Measurements from ENCODE around the gene CERS1.

The CERS1 gene

GRCh38 chr19:18853755-18854427 lies 42.1 kb downstream of the CERS1 start:
- DNase-seq, result no peak

DNA sequence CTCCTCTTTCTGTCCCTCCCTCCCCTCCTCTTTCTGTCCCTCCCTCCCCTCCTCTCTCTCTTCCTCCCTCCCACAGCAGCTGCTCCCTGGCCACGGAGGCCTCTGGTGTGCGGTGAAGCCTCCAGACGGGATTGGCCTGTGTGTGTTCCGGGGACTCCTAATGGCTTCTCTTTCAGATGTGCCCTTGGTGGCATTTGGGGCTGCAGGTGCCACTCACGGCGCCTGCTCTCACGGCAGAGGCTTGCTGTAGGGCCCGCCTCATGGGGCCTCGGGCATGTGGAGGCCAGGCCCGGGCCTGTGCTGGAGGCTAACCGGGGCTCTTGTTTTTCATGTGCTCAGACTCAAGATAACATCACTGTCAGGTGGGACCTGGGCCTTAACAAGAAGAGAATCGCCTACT lies 43.3 kb downstream of the CERS1 start:
- DNase-seq, result no peak

- DNase-seq, result no peak
These were observed 44.2 kb downstream of the CERS1 start for GRCh38 chr19:18851673-18852325.

DNA sequence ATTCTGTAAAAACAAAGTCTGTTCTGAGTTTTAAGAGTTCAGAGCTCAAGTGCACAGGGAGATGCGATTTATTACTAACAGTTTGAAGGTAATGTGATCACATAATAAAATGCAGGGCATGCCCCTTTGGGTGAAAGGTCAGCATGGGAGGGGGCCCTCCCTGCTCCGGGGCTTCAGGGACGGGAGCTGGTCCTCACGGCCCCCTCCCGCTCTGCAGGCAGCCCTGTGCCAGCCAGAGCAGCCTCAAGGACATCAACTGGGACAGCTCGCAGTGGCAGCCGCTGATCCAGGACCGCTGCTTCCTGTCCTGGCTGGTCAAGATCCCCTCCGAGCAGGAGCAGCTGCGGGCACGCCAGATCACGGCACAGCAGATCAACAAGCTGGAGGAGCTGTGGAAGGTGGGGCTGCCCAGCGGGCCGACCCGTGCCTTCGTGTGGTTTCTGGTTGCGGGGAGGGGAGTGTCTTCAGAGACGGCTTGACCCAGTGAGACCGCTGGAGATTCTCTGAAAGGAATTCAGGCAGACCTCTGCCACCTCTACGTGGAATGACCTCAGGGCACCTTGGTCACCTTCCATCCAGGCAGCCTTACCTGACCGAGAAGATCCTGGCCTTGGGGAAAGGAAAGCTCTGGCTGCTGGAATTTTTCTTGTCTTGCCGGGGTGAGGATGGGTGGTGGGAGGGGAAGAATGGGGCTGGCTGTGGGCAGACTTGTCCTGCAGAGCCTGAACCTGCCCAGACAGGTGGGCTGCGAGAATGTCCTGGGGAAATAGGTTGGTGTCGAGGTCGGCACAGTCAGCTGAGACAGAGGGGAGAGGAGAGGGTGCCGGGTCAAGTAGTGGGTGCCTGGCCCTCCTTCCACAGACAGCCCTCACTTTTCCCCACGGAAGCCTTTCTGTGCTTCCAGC lies 45.2 kb downstream of the CERS1 start:
- DNase-seq, result no peak

- no peak for DNase-seq
These were observed 46.0 kb downstream of the CERS1 start for GRCh38 chr19:18849838-18850400.

- no peak for DNase-seq
These were observed 46.9 kb downstream of the CERS1 start for GRCh38 chr19:18848878-18849661.

DNA sequence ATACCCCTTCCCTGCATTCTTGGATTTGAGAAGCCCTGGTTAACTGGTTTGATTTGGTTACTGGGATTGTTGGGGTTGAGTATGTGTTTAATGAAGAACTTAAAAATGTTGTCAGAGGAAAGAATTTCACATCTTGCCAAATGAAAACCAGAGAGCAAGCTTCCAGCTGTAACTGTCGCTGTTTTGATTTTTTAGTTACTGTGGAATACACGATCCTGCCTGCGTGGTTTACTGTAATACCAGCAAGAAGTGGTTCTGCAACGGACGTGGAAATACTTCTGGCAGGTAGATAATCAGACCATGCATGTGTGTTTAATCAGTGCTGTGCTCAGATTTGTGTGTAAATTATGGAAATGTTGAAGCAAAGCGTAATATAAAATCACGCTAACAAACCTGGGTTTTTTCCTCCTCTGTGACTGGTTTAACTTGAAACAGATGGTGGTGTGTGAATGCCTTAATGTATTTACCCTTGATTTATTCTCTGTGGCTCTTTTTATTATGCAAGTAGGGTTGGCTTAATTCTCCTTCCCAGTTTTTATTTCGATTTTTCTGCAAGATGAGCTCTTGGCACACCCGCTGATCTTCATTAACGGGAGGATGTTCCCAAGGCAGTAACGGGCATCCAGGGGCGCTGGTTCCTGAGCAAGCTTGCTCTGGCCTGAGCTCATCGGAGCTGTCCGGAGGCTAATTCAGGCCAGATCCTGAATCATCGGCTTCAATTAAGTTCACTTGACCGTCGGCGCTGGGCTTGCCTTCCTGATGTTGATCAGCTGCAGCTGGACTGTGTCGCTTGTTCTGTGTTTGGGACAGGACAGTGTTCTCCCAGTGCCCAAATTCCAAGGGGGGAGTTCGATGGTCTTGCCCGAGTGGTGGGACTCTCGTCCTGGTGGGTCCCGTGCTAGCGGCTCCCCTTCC lies 48.2 kb downstream of the CERS1 start:
- DNase-seq, result no peak

DNA sequence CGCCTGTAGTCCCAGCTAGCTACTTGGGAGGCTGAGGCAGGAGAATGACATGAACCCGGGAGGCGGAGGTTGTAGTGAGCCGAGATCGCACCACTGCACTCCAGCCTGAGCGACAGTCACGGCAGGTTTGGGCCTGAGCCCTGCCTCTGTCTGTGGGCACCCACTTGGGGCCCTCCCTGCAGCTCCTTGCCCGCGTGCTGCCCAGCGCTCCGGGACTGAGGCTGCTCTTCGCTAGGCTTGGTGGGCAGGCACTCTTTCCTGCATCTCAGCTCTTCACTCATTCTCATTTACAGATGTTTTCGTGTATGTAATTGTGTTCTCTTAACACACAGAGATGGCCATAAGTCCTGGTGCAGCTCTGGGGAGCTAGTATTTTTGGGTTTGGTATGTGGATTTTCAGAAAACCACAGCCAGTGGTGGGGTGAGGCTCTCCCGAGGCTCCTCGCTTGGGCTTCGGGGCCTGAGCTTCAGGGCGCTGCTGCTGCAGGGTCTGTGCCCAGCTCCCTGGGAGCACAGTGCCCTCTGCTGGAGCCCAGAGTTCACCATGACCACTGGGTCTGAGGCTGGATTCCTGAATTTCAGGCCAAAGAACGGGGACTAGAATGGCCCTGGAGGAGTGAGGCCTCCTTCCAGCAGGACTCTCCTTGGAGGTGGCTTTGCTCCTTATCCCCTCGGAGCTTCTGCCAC lies 49.0 kb downstream of the CERS1 start:
- DNase-seq, result peak; percentile 20

DNA sequence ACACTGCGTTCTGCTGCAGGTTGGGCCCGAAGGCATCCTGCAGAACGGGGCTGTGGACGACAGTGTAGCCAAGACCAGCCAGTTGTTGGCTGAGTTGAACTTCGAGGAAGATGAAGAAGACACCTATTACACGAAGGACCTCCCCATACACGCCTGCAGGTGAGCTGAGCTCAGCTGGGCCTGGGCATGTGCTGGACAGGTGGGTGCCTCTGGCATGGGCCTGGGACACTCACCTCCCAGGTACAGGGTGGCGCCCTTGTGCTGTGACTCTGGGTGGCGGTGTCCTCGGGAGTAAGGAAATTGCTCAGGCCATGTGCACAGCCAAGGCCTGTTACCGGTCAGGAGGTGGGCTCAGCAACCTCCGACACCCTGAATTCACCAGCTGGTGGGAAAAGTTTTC lies 50.0 kb downstream of the CERS1 start:
- no peak for DNase-seq

- DNase-seq, result no peak
These were observed 51.1 kb downstream of the CERS1 start for GRCh38 chr19:18844806-18845329.

DNA sequence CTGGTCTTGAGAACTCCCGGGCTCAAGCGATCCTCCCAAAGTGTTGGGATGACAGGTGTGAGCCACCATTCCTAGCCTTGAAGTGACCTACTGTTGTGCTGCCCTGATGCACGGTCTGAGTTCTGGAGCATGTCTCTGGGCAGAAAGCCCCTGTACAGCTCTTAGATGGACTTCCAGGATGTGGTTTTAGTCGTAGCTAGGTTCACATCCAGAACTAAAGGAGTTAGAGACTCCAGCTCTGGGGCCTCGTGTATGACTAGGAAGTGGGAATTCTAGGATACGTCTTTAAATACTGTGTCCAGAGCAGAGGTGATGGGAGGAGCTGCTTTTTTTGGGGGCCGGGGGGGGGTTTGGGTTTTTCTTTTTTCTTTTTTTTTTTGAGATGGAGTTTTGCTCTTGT lies 52.0 kb downstream of the CERS1 start:
- no peak for DNase-seq

GRCh38 chr19:18842166-18842565 lies 53.8 kb downstream of the CERS1 start:
- DNase-seq, result no peak

GRCh38 chr19:18841400-18841799 lies 54.6 kb downstream of the CERS1 start:
- DNase-seq, result no peak

DNA sequence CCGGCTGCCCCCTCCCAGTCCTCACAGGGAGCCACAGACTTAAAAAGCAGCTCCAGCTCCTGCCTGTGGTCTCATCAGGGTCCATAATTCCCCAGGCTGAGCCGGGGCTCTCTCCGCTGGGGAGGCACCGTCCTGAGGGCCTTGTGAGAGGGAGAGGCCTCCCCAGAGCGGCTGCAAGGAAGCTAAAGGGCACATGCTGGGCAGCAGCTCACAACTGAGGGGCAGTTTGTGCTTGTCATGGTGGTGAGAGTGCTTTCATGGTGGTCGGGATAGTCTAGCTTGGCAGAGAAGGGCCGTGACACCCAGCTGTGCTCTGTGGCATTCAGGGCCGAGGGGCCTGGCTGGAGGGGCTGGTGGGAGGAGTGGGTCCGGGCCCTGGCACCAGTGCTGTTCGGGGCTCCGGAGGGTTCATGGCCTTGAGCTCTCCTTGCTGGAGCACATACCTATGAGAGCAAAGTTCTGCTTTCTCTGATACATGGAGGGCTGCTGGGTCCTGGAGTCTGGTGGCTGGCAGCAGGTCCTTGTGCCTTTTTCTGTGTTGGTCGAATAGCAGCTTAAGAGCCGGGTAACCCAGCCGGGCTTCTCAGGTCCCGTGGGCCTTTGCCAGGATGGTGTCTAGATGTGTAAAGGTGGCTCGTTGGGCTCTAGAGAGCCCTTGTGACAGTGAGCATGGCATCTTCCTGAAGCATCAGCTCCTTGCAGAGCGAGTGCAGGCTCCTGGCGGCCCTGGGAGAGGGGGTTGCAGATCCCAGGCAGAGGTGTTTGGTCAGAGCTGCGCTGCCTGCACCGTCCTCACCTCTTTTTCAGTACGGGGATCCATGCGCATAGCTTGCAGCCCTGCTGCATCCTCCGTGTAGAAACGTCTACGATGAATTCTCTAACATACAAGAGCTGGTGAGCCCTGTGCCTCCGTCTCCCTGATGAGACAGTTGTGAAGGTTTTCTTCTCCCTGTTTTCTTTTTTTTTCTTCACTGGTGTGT lies 55.4 kb downstream of the CERS1 start:
- DNase-seq, result no peak

DNA sequence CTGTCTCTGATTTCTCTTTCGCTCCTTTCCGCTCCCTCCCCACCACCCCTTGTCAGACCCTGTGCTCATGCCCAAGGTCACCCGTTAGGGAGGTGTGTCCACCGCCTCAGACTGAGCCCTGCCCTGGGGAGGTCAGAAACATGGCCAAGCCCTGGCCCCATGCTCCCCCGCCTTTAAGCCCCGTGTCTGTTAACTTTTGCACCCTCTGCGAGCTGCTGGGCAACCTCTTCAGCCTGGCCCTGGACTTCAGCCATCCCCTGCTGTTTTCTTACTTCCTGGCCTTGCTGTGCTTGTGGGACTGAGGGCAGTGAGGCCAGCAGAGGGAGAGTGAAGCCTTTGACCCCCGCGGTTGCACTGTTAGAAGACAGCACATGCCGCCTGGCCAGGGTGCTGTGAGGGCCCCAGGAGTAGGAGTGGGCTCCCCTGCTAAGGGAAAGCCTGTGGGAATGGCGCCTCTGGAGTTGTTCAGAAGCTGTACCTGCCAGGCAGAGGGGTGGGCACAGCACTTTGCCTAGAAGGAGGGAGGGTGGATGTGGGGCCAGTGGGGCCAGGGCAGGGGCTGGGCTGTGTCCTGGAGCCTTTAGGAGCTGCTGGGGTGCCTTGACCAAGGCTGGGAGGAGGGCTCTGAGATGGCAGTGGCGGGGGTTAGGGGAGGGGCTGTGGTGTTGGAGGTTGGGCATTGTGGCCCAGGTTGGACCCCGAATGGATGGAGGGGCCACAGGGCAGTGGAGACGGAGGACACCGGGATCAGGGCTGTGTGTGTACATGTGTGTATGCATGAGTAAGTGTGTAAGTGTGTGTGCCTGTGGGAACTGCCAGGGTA lies 56.3 kb downstream of the CERS1 start:
- no peak for DNase-seq

GRCh38 chr19:18834644-18834984 lies 61.3 kb downstream of the CERS1 start:
- no peak for DNase-seq

- DNase-seq, result no peak
These were observed 61.9 kb downstream of the CERS1 start for GRCh38 chr19:18833849-18834643.

DNA sequence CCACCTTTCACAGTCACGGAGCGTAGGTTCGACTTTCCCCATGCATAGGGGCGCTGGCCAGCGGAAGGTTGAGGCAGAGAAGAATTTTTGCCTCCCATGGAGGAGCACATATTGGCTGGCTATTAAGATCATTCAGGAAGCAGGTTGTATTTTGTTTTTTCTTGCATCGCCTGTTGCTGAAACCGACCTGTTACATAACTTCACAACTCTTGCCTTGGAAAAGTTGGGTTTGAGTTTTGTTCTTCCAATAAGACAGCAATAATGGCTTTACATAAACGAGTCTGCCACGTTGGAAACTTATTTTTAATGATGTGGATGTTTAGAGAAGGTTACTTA lies 62.8 kb downstream of the CERS1 start:
- DNase-seq, result no peak
